ENCODE data around the gene BPTF.
"Not testable (repeated sequence)": the region's sequence is repeated elsewhere in the genome, so short reads cannot be mapped to it uniquely, and the experiment has no call there.

DNA sequence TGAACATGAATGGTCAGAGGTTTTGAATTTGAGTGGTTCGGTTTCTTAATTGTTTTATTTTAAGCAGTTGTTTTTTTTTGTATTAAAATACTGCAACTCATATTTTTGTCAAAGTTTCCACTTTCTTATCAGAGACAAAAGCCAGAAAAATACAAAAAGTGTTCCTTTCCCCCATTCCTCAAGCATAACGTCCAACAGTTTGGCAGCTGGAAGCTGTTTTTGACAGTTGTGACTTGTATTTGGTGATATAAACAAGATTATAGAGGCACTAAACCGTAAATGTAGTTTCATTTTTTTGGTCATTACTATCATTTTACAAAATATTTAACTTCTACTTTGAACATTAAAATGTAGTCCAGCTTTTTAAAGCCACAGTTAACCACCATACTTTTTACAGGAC, 135.0 kb downstream of the BPTF start:
- TF ChIP-seq, protein P1, sequence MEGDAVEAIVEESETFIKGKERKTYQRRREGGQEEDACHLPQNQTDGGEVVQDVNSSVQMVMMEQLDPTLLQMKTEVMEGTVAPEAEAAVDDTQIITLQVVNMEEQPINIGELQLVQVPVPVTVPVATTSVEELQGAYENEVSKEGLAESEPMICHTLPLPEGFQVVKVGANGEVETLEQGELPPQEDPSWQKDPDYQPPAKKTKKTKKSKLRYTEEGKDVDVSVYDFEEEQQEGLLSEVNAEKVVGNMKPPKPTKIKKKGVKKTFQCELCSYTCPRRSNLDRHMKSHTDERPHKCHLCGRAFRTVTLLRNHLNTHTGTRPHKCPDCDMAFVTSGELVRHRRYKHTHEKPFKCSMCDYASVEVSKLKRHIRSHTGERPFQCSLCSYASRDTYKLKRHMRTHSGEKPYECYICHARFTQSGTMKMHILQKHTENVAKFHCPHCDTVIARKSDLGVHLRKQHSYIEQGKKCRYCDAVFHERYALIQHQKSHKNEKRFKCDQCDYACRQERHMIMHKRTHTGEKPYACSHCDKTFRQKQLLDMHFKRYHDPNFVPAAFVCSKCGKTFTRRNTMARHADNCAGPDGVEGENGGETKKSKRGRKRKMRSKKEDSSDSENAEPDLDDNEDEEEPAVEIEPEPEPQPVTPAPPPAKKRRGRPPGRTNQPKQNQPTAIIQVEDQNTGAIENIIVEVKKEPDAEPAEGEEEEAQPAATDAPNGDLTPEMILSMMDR (IDR thresholded peaks at IDR 0.05; ENCODE audit: borderline replicate concordance, extremely low read depth, low read length, poor library complexity, severe bottlenecking) = not testable (repeated sequence)
- TF ChIP-seq EZH2 (IDR thresholded peaks at IDR 0.05; ENCODE audit: borderline replicate concordance, low read depth, low read length, severe bottlenecking) = not testable (repeated sequence)
